Activated CD8-positive, alpha-beta T cell treated with anti-CD3 and anti-CD28 coated beads for 36 hours (primary cell): Measurements from ENCODE around the gene SURF4. TPM values are rescaled to one million over a fixed set of nuclear protein-coding genes. Genes with fewer than 3 reads are reported as not detected.

Experiments
- ATAC-seq: fragments of 200-7000 bp; cut with Tn5 transposase; one replicate; pipeline ENCODE4 v1.10.0; 2021; ENCODE audit warnings: mild to moderate bottlenecking, moderate library complexity
- CTCF ChIA-PET: fragments of 350-600 bp; sonication (Branson Sonifier 250); formaldehyde crosslinking; loops from one replicate; lab custom pipeline; 2021; ENCODE audit warnings: antibody characterized with exemption; lab: Charles Lee
- POLR2A ChIA-PET: fragments of 350-600 bp; sonication (Branson Sonifier 250); formaldehyde crosslinking; loops from one replicate; lab custom pipeline; 2021; ENCODE audit warnings: antibody characterized with exemption; lab: Charles Lee
- DNase-seq: peaks from one replicate; pipeline ENCODE4 v3.0.0-alpha.2; 2020
- H3K27ac Mint-ChIP-seq: one replicate; pipeline ENCODE4 v1.8.0; 2021; ENCODE audit warnings: mild to moderate bottlenecking, mixed read lengths
- H3K27me3 Mint-ChIP-seq: one replicate; pipeline ENCODE4 v1.8.0; 2021; ENCODE audit warnings: mixed read lengths
- H3K36me3 Mint-ChIP-seq: one replicate; pipeline ENCODE4 v1.8.0; 2021; ENCODE audit warnings: low read depth, mixed read lengths
- H3K4me1 Mint-ChIP-seq: one replicate; pipeline ENCODE4 v1.8.0; 2021; ENCODE audit warnings: low read depth, mixed read lengths
- H3K4me3 Mint-ChIP-seq: one replicate; pipeline ENCODE4 v1.8.0; 2021; ENCODE audit warnings: mild to moderate bottlenecking, moderate library complexity, mixed read lengths
- H3K9me3 Mint-ChIP-seq: one replicate; pipeline ENCODE4 v1.8.0; 2021; ENCODE audit warnings: mixed read lengths
- intact Hi-C: fragments of 100-400 bp; cut with micrococcal nuclease; formaldehyde crosslinking; loops from one replicate; pipeline ENCODE4 v1.10.0; 2022
- total RNA-seq, 2 experiments: library from RNA; stranded (reverse); gene quantifications; one replicate each; pipeline ENCODE4 v1.2.3, GENCODE V29; 2021
- TF ChIP-seq, protein P1 (sequence below): fragments of 200-600 bp; IDR thresholded peaks from one replicate; pipeline ENCODE4 v1.8.0; 2022; ENCODE audit warnings: antibody characterized with exemption, mild to moderate bottlenecking

SURF4 gene
- total RNA-seq, 2 experiments from 2014 or later: 219 to 239 TPM

DNA sequence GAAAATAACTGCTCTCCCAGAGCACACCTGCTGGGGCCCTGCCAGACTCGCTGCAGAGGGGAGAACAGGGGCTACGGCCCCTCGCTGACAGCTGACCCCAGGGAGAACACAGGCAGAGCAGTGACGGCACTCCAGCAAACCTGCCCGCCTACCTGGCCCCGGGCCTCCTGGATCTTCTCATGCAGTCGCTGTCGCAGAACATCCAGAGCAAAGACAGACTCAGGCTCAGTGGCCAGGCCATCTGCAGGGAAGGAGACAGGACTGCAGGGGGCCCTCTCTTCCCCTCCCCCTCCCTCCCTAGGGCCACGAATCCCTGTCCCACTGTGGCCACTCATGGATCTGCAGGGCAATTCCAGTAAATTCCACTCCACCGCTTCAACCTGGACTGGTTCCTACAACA, 42.3 kb downstream of the SURF4 start:
- Mint-ChIP-seq H3K27ac (peak overlapping the region; percentile 86), H3K9me3 (no peaks in the 10 kb centered on the region), H3K36me3 (peaks cover 63% of the 10 kb centered on the region), H3K4me1 (peaks cover 34% of the 10 kb centered on the region), H3K4me3 (peak overlapping the region; percentile 97), H3K27me3 (no peaks in the 10 kb centered on the region)
- TF ChIP-seq, protein P1, sequence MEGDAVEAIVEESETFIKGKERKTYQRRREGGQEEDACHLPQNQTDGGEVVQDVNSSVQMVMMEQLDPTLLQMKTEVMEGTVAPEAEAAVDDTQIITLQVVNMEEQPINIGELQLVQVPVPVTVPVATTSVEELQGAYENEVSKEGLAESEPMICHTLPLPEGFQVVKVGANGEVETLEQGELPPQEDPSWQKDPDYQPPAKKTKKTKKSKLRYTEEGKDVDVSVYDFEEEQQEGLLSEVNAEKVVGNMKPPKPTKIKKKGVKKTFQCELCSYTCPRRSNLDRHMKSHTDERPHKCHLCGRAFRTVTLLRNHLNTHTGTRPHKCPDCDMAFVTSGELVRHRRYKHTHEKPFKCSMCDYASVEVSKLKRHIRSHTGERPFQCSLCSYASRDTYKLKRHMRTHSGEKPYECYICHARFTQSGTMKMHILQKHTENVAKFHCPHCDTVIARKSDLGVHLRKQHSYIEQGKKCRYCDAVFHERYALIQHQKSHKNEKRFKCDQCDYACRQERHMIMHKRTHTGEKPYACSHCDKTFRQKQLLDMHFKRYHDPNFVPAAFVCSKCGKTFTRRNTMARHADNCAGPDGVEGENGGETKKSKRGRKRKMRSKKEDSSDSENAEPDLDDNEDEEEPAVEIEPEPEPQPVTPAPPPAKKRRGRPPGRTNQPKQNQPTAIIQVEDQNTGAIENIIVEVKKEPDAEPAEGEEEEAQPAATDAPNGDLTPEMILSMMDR: no peak
- ATAC-seq (no peak), DNase-seq (no peak)
- intact Hi-C loops: no loop called here
- ChIA-PET CTCF (interaction anchor here (1.1 to 2.4 kb wide), 3 partner anchors 38 to 95 kb away, joined by 3 to 11 read pairs (median 4); no protein-coding TSS in a partner anchor), POLR2A (interaction anchor here (1.1 to 2.9 kb wide), 3 partner anchors 15 to 40 kb away, joined by 5 to 20 read pairs (median 13); partner anchors contain the start of genes MED22 and RPL7A)

DNA sequence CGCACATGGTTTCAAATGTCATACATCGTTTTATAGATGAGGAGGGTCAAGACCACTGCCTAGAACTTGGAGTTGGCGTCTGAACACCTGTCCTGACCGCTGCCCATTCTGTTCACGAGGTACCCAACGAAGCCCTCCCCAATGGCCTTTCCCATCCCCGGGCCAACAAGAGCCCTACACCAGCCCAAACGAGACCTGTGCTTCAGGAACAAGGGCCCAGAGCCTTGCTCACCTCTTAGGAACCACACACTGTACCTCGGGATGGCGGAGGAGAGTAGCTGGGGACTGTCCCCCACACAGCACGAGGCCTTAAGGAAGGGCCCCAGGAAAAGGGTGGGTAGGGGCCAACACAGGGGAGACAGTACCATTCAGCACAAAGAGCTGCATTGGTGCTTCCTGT, 42.8 kb downstream of the SURF4 start:
- Mint-ChIP-seq H3K4me1 (peaks cover 34% of the 10 kb centered on the region), H3K27ac (peak overlapping the region; percentile 49), H3K9me3 (no peaks in the 10 kb centered on the region), H3K27me3 (no peaks in the 10 kb centered on the region), H3K4me3 (no peak overlapping the region), H3K36me3 (peaks cover 63% of the 10 kb centered on the region)
- ATAC-seq (no peak), DNase-seq (no peak)
- intact Hi-C loops: no loop called here
- ChIA-PET CTCF (interaction anchor here (1.1 to 2.4 kb wide), 2 partner anchors 39 to 94 kb away, joined by 3 to 11 read pairs; no protein-coding TSS in a partner anchor), POLR2A (interaction anchor here (0.8 to 2.9 kb wide), 4 partner anchors 15 to 18 kb away, joined by 3 to 20 read pairs (median 4); partner anchors contain the start of genes MED22 and RPL7A)
- TF ChIP-seq, protein P1: no peak

DNA sequence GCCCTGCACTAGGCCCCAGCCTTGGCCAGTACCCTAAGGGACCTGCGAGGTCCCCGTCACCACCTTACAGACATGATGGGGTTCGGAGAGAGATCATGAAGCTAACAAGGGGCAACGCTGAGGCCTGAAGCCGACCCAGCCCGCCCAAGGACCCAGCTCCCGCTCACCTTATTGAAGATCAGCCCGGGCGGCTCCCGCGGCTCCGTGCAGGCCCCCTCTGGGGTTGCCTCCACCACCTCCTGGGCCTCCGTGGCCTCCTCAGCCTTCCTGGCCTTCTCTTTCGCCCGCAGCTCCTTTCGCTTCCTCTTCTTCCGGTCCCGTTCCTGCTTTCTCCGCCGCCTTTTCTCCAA, 43.5 kb downstream of the SURF4 start:
- no peak for DNase-seq

DNA sequence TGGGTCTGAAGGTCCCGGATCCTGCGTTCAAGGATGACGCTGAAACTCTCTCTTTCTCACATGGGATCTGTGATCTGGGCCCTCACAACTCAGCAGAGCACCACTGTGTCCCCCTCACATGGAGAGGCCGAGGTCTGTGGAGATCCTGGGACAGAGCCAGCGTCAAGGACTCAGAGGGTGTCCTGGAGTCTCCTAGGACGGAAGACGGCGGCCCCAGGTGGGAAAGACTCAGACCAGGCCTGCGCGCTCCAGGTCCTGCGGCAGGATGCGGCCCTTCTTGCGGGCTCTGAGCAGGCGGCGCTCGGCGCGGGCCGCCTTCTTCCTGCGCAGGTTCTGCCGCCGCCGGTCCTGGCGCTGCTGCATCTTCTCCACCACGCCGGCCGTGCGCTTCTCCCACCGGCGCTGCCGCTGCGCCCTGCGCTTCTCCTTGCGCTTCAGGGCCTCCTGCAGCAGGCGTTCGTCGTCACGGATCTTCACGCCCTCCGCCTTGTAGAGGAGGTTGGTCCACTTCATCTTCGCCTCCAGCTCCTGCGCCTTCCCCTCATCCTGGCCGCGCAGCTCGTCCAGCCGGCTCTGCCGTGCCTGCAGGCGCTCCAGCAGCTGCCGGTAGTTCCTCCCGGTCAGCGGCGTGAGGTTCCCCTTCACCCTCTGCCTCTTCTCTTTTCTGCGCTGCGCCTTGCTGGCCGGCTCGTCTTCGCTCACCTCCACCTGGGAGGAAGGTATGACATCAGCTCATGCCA, 44.0 kb downstream of the SURF4 start:
- intact Hi-C loops: no loop called here
- ATAC-seq: no peak
- no peak for DNase-seq
- ChIA-PET POLR2A (interaction anchor here (1.3 kb wide), 1 partner anchor 16 kb away, joined by 3 read pairs; the partner anchor contains the start of genes MED22 and RPL7A), CTCF (interaction anchor here (1.0 kb wide), 1 partner anchor 155 kb away, joined by 3 read pairs; no protein-coding TSS in a partner anchor)
- H3K9me3 Mint-ChIP-seq: no peaks in the 10 kb centered on the region
- TF ChIP-seq, protein P1: no peak
- no peaks in the 10 kb centered on the region for H3K27me3 Mint-ChIP-seq
- H3K4me1 Mint-ChIP-seq: peaks cover 34% of the 10 kb centered on the region
- H3K4me3 Mint-ChIP-seq: no peak overlapping the region
- peaks cover 59% of the 10 kb centered on the region for H3K36me3 Mint-ChIP-seq
- H3K27ac Mint-ChIP-seq: no peak overlapping the region

More for the DNA sequence above, 43.5 kb downstream of the SURF4 start:
- Mint-ChIP-seq H3K27me3 (no peaks in the 10 kb centered on the region), H3K9me3 (no peaks in the 10 kb centered on the region), H3K4me1 (peaks cover 34% of the 10 kb centered on the region), H3K36me3 (peaks cover 63% of the 10 kb centered on the region), H3K4me3 (no peak overlapping the region), H3K27ac (no peak overlapping the region)
- TF ChIP-seq, protein P1: no peak
- no peak for ATAC-seq
- POLR2A ChIA-PET: interaction anchor here (0.8 to 1.3 kb wide), 2 partner anchors 16 kb away, joined by 3 read pairs; partner anchors contain the start of genes MED22 and RPL7A
- CTCF ChIA-PET: interaction anchor here (1.0 kb wide), 1 partner anchor 154 kb away, joined by 3 read pairs; no protein-coding TSS in a partner anchor
- intact Hi-C loops: no loop called here
